Measurements from ENCODE around the gene LNX1. TPM values are rescaled to one million over a fixed set of nuclear protein-coding genes. Genes with fewer than 3 reads are reported as not detected.
A peak's percentile ranks its signal among the peaks of the same experiment; 100 is the strongest.
"Not testable (repeated sequence)": the region's sequence is repeated elsewhere in the genome, so short reads cannot be mapped to it uniquely, and the experiment has no call there.

The LNX1 gene
- total and polyA plus RNA-seq, 9 donors: 0.35 to 4.4 (median 1.5) TPM

- H3K9me3 ChIP-seq: no peaks in the 10 kb centered on the region
- H3K4me3 ChIP-seq: no peak overlapping the region
- no peaks in the 10 kb centered on the region for H3K27me3 ChIP-seq
- H3K4me1 ChIP-seq (ENCODE audit: insufficient read depth): peaks cover 3% of the 10 kb centered on the region
- H3K27ac ChIP-seq: peak overlapping the region in 1 of 2 donors; percentile 22
- H3K36me3 ChIP-seq: no peaks in the 10 kb centered on the region
- TF ChIP-seq CTCF (IDR thresholded peaks at IDR 0.05): no peak
- DNase-seq: no peak
- WGBS, 3 donors: 17 to 46% (median 19%) methylated on average over 1 of the region's 1 CpG
- intact Hi-C loops (cut with DNase I): no loop called here
Measured at GRCh38 chr4:53477636-53478035, 113.7 kb downstream of the LNX1 start.

GRCh38 chr4:53477038-53477565 lies 114.2 kb downstream of the LNX1 start:
- H3K4me1 ChIP-seq (ENCODE audit: insufficient read depth): peaks cover 3% of the 10 kb centered on the region
- H3K27me3 ChIP-seq: no peaks in the 10 kb centered on the region
- H3K36me3 ChIP-seq: no peaks in the 10 kb centered on the region
- intact Hi-C loops (cut with DNase I): no loop called here
- peak overlapping the region in 1 of 2 donors; percentile 22 for H3K27ac ChIP-seq
- TF ChIP-seq POLR2A (IDR thresholded peaks at IDR 0.05) (no peak), CTCF (IDR thresholded peaks at IDR 0.05) (no peak), EP300 (IDR thresholded peaks at IDR 0.05) (no peak)
- WGBS, 3 donors: 13 to 36% (median 14%) methylated on average over 5 of the region's 5 CpGs
- no peak for DNase-seq
- H3K9me3 ChIP-seq: no peaks in the 10 kb centered on the region
- no peak overlapping the region for H3K4me3 ChIP-seq

- Histone ChIP-seq H3K4me1 (ENCODE audit: insufficient read depth) (peaks cover 3% of the 10 kb centered on the region), H3K27me3 (no peaks in the 10 kb centered on the region), H3K9me3 (no peaks in the 10 kb centered on the region), H3K27ac (peak overlapping the region in 1 of 2 donors; percentile 22), H3K36me3 (no peaks in the 10 kb centered on the region), H3K4me3 (no peak overlapping the region)
- intact Hi-C loops (cut with DNase I): no loop called here
- TF ChIP-seq POLR2A (IDR thresholded peaks at IDR 0.05): no peak
- no peak for TF ChIP-seq EP300 (IDR thresholded peaks at IDR 0.05)
- no peak for TF ChIP-seq CTCF (IDR thresholded peaks at IDR 0.05)
- DNase-seq: no peak
- 31 to 52% (median 38%) methylated on average over 10 of the region's 10 CpGs for WGBS, 3 donors
Measured at GRCh38 chr4:53476232-53477037, 114.9 kb downstream of the LNX1 start.

GRCh38 chr4:53466576-53466975 lies 124.7 kb downstream of the LNX1 start:
- 96 to 99% (median 99%) methylated on average over 6 of the region's 6 CpGs for WGBS, 3 donors
- H3K27me3 ChIP-seq; H3K27ac ChIP-seq; H3K4me3 ChIP-seq; H3K4me1 ChIP-seq (ENCODE audit: insufficient read depth); DNase-seq; H3K36me3 ChIP-seq; H3K9me3 ChIP-seq; intact Hi-C loops (cut with DNase I): not testable (repeated sequence)

GRCh38 chr4:53465891-53466290 lies 125.4 kb downstream of the LNX1 start:
- Histone ChIP-seq H3K27me3 (no peaks in the 10 kb centered on the region), H3K27ac (no peak overlapping the region), H3K4me3 (no peak overlapping the region), H3K4me1 (ENCODE audit: insufficient read depth) (no peaks in the 10 kb centered on the region), H3K9me3 (no peaks in the 10 kb centered on the region), H3K36me3 (no peaks in the 10 kb centered on the region)
- intact Hi-C loops (cut with DNase I): no loop called here
- no peak for TF ChIP-seq CTCF (IDR thresholded peaks at IDR 0.05)
- no peak for TF ChIP-seq POLR2A (IDR thresholded peaks at IDR 0.05)
- TF ChIP-seq EP300 (IDR thresholded peaks at IDR 0.05): no peak
- no peak for DNase-seq
